Measurements from ENCODE around the gene CASKIN2. TPM values are rescaled to one million over a fixed set of nuclear protein-coding genes. Genes with fewer than 3 reads are reported as not detected.

The CASKIN2 gene
- total and polyA plus RNA-seq, 2 donors, result 11.1 to 29.1 TPM

DNA sequence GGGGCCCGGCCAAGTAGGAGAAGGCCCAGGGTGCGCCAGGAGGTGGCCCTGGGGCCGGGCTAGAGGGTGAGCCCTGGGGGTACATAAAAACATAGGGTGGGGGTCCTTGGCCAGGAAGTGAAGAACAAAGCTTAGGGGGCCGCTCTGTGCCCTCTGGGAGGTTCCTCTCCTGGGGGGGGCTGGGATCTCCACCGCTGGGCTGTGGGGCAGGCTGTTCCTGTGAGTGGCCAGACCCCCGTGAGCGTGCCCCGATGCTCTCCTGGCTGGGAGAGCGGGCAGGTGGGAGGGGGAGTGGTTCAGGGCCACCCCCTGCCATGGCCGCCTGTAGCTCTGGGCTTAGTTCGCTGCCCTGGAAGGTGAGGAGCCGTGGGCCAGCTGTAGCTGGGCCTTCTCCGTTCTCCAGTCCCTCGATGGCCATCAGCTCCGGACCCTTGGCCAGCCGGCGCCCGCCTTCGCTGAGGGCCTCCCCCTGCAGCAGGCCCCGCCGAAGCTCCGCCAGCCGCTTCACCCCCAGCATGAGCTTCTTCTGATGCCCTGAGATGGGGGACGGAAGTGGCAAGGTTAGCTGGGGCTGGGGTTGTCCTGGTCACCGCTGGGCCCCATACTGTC is 12.5 kb downstream of the CASKIN2 start:
- WGBS, result 89% methylated on average over 25 of the region's 25 CpGs
- Histone ChIP-seq H3K4me1 (ENCODE audit: insufficient read depth) (no peaks in the 10 kb centered on the region), H3K27ac (ENCODE audit: low read depth) (no peak overlapping the region), H3K4me3 (ENCODE audit: low read depth, low read length) (no peak overlapping the region), H3K36me3 (ENCODE audit: insufficient read depth) (no peaks in the 10 kb centered on the region)
- DNase-seq (ENCODE audit: extremely low spot score), result no peak

DNA sequence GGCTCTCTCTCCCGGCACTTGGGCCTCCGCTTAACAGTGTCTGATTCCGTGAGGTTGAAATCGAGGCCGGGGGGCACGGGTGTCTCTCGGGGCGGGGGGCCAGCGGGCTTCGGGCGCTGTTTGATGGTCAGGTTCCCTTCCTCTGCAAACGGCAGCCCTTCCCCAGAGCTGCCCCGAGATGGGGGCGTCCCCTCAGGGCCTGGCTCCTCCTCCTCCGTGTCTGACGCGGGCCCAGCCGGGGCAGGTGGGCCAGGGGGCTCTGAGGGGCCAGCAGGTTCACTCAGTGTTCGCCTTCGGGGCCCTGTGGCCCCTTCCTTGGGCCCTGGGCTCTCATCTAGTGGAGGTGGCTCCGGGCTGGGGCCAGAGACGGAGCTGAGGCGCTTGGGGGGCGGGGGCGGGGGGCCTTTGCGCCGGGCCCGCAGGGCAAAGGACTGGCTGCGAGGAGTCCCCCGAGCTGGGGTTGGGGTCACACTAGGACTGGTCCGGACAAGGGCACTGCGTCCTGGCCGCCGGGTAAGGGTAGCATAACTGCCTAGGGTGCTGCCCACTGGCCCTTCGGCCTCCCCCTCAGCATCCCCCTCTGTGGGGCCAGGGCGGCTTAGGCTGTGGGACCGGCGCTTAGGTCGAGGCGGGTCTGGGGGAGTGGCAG is 13.1 kb downstream of the CASKIN2 start:
- Histone ChIP-seq H3K27ac (ENCODE audit: low read depth) (no peak overlapping the region), H3K4me3 (ENCODE audit: low read depth, low read length) (no peak overlapping the region), H3K36me3 (ENCODE audit: insufficient read depth) (no peaks in the 10 kb centered on the region), H3K4me1 (ENCODE audit: insufficient read depth) (no peaks in the 10 kb centered on the region)
- no peak for DNase-seq (ENCODE audit: extremely low spot score)
- 84% methylated on average over 40 of the region's 40 CpGs for WGBS

DNA sequence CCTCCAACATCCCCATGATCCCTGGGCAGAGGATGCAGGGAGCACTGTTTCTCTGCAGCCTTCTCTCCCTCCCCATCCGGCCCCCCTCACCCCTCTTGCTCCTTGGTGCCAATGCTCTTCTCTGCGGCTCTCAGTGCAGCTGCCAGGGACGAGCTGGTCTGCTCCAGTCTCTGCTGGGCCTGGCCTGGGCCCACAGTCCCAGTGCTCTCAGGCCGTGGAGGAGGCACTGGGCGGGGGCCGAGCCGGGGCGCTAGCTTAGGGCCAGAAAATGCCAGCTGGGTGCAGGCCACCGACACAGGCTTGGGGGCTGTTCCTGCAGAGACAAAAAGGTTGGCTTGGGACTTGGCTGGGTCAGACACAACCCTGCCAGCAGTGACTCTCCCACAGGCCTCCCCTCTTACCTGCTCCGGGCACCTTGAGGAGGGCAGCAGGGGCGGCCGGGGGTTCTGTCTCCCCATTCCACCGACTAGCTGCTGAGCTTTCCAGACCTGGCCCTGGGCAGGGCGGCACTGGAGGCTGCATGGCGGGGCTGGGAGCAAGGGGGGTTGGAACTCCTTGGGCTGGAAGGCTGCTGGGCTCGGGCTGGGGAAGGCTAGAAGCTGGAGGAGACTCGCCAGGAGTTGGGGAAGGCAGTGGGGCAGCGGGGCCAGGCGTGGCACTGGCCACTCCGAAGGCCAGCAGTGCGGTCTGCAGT is 13.8 kb downstream of the CASKIN2 start:
- Histone ChIP-seq H3K4me3 (ENCODE audit: low read depth, low read length) (no peak overlapping the region), H3K27ac (ENCODE audit: low read depth) (no peak overlapping the region), H3K36me3 (ENCODE audit: insufficient read depth) (peaks cover 4% of the 10 kb centered on the region), H3K4me1 (ENCODE audit: insufficient read depth) (no peaks in the 10 kb centered on the region)
- DNase-seq (ENCODE audit: extremely low spot score), result no peak
- WGBS, result 73% methylated on average over 21 of the region's 21 CpGs

DNA sequence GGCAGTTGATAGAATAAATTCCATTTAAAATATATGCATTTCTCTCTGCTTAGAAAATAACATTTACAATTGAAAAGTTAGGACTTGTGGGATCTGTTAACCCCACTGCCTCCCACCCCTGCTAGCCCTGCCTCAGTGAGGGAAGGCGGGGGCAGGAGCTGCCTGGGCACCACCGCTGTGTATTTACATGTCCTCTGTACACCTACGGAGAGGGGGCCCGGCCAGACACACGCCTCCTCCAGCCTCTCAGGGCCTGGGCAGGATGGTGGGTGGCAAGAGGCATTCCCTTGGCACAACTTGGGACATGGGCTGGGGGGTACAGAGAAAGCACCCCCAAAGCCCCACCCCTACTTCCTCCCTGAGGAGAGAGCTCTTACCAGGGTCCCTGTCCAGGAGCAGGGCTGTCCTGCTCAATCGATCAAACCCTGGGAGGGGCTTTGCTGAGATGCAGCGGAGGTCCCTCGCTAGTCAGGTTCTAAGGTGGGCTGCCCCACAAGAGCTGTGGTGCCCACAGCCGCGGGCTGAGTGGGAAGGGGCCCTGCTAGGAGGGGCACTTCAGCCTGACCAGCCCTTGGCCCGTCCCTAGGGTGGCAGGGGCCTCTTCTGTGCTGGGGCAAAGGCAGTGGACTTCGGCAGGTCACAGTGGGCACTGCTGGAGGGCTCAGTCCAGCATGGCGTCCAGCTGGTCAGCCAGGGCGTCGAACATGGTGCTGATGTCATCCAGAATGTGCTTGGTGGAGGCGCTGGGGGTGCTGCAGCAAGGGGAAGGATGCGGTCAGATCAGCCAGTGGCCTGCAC is 14.7 kb downstream of the CASKIN2 start:
- Histone ChIP-seq H3K36me3 (ENCODE audit: insufficient read depth) (peaks cover 4% of the 10 kb centered on the region), H3K4me3 (ENCODE audit: low read depth, low read length) (no peak overlapping the region), H3K4me1 (ENCODE audit: insufficient read depth) (no peaks in the 10 kb centered on the region), H3K27ac (ENCODE audit: low read depth) (no peak overlapping the region)
- WGBS, result 88% methylated on average over 17 of the region's 17 CpGs
- no peak for DNase-seq (ENCODE audit: extremely low spot score)

DNA sequence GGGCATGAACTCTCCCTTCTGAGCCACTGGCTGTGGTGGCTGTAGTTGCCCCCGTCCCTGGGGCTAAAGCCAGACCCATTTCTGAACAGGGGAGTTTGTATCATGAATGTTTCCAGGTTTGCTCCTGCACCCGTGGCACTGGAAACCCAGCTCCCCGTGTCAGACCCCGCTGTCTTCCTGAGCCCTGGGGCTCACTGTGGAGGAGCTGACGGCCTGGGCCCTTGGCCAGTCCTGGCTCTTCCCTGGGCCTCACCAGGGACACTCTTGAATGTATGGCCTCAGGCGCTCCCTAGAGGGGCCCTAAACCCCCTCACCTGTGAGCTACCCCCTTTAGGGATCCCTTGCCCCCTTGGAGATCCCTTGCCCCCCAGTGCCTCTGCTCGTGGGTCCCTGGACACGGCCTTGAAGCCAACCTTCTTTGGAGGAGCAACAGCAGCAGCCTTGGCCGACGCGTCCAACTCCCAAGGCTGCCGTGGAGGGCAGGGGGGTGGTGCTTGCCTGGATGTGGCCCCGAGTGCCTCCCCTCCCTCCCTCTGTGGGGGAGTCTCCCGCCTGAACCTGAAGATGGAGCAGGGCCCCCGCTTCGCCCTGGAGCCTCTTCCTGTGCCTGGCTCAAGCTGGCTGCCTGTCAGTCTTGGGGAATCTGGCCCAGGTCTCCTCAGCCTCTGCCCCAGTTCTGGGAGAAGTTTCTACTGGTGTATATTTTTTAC is 15.9 kb downstream of the CASKIN2 start:
- H3K4me3 ChIP-seq (ENCODE audit: low read depth, low read length), result no peak overlapping the region
- H3K4me1 ChIP-seq (ENCODE audit: insufficient read depth), result no peaks in the 10 kb centered on the region
- H3K27ac ChIP-seq (ENCODE audit: low read depth), result no peak overlapping the region
- peaks cover 4% of the 10 kb centered on the region for H3K36me3 ChIP-seq (ENCODE audit: insufficient read depth)
- 53% methylated on average over 16 of the region's 16 CpGs for WGBS
- no peak for DNase-seq (ENCODE audit: extremely low spot score)

DNA sequence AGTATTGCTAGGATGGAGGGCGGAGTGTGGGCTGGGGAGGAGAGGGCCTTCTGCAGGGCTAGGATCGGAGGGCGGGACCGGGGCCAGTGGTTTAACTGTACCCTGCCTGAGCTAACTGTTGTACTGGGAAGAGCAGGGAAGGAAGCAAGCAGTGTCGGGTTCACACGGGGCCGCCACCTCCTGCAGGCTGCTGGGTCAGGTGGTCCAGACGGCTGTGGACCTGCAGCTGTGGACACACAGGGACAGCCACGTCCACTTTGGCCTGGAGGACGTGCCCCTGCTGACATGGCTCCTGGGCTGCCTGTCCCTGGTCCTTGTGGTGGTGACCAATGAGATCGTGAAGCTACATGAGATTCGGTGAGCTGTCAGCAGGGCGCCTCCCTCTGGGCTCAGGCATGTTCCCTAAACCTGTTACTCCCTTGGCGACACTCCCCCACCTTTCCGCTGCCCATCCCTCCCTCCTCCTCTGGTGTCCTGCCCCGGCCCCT is 16.6 kb downstream of the CASKIN2 start:
- Histone ChIP-seq H3K36me3 (ENCODE audit: insufficient read depth) (peaks cover 4% of the 10 kb centered on the region), H3K4me3 (ENCODE audit: low read depth, low read length) (no peak overlapping the region), H3K4me1 (ENCODE audit: insufficient read depth) (no peaks in the 10 kb centered on the region), H3K27ac (ENCODE audit: low read depth) (no peak overlapping the region)
- WGBS, result 55% methylated on average over 16 of the region's 16 CpGs
- no peak for DNase-seq (ENCODE audit: extremely low spot score)

DNA sequence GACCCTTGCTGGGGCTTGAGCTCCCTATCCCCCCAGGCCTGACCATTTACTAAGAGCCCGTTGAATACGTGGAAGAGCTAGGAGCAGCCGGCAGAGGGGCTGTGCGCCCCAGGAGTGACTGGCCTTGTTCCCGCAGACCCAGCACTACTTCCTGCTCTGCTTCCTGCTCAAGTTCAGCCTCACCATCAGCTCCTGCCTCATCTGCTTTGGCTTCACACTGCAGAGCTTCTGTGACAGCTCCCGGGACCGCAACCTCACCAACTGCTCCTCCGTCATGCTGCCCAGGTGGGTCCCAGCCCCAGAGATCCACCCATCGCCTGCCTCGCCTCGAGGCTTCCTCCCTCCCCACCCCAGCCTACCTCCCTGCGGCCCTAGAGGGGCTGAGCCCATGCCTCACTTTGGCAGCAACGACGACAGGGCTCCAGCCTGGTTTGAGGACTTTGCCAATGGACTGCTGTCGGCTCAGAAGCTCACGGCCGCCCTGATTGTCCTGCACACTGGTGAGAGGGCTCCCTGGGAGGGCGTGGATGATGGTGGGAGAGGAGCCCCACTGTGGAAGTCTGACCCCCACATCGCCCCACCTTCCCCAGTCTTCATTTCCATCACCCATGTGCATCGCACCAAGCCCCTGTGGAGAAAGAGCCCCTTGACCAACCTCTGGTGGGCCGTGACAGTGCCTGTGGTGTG is 17.2 kb downstream of the CASKIN2 start:
- DNase-seq (ENCODE audit: extremely low spot score), result no peak
- Histone ChIP-seq H3K27ac (ENCODE audit: low read depth) (no peak overlapping the region), H3K4me3 (ENCODE audit: low read depth, low read length) (no peak overlapping the region), H3K4me1 (ENCODE audit: insufficient read depth) (no peaks in the 10 kb centered on the region), H3K36me3 (ENCODE audit: insufficient read depth) (peaks cover 4% of the 10 kb centered on the region)
- WGBS, result 81% methylated on average over 21 of the region's 21 CpGs

DNA sequence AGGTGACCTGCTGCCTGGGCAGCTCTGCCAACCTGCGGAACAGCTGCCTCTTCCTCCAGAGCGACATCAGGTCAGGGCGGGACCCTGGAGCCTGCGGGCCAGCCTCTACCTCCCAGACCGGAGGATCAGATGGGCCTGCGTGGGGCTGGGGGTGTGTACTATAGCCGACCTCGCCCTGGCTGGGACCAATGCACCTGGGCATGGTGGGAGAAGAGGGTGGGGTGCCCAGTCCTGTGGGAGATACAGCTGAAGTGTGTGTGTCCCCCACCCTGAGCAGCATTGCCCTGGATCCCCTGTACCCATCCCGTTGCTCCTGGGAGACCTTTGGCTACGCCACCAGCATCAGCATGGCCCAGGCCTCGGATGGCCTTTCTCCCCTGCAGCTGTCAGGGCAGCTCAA is 19.3 kb downstream of the CASKIN2 start:
- Histone ChIP-seq H3K4me1 (ENCODE audit: insufficient read depth) (no peaks in the 10 kb centered on the region), H3K36me3 (ENCODE audit: insufficient read depth) (peaks cover 6% of the 10 kb centered on the region), H3K4me3 (ENCODE audit: low read depth, low read length) (no peak overlapping the region), H3K27ac (ENCODE audit: low read depth) (no peak overlapping the region)
- DNase-seq (ENCODE audit: extremely low spot score), result no peak
- WGBS, result 95% methylated on average over 11 of the region's 11 CpGs

DNA sequence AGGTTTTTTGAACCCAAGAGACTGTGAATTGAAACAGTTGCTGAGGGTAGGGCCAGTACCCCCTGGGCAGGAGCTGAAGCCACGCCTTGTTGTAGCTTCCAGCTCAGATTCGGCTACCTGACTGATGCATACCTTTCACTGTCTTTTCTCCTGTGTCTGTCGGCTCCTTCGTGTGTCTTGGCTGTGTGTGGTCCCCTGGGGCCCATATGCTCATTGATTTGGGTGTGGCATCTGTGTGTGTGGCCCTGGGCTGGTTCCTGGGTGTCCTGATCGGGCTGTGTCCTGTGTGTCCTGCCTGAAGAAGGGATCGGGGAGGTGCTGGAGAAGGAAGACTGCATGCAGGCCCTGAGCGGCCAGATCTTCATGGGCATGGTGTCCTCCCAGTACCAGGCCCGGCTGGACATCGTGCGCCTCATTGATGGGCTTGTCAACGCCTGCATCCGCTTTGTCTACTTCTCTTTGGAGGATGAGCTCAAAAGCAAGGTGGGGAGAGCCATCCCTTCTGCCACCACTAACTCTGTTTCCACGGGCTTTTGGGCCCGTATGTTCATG is 20.9 kb downstream of the CASKIN2 start:
- Histone ChIP-seq H3K36me3 (ENCODE audit: insufficient read depth) (peaks cover 6% of the 10 kb centered on the region), H3K27ac (ENCODE audit: low read depth) (no peak overlapping the region), H3K4me3 (ENCODE audit: low read depth, low read length) (no peak overlapping the region), H3K4me1 (ENCODE audit: insufficient read depth) (no peaks in the 10 kb centered on the region)
- WGBS, result 89% methylated on average over 14 of the region's 14 CpGs
- DNase-seq (ENCODE audit: extremely low spot score), result no peak

DNA sequence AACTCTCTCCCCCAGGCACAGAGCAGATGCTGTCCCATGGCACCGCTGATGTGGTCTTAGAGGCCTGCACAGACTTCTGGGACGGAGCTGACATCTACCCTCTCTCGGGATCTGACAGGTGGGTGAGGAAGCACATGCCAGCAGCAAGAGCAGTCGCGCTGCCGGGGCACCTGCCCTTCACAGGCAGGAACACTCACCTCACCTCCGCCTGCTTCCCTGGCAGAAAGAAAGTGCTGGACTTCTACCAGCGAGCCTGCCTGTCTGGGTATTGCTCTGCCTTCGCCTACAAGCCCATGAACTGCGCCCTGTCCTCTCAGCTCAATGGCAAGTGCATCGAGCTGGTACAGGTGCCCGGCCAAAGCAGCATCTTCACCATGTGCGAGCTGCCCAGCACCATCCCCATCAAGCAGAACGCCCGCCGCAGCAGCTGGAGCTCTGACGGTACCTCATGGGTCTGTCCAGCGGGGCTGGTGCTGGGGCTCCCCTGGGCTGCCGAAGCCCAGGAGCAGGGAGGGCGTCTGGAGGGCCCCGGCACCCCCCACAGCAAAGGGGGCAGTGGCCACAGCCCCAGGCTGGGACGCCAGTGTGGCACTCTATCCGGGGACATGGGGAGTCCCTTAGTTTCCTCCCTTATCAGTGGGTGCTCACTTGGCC is 21.7 kb downstream of the CASKIN2 start:
- no peak overlapping the region for H3K27ac ChIP-seq (ENCODE audit: low read depth)
- 95% methylated on average over 23 of the region's 23 CpGs for WGBS
- no peak overlapping the region for H3K4me3 ChIP-seq (ENCODE audit: low read depth, low read length)
- H3K36me3 ChIP-seq (ENCODE audit: insufficient read depth), result peaks cover 6% of the 10 kb centered on the region
- DNase-seq (ENCODE audit: extremely low spot score), result no peak
- no peaks in the 10 kb centered on the region for H3K4me1 ChIP-seq (ENCODE audit: insufficient read depth)

DNA sequence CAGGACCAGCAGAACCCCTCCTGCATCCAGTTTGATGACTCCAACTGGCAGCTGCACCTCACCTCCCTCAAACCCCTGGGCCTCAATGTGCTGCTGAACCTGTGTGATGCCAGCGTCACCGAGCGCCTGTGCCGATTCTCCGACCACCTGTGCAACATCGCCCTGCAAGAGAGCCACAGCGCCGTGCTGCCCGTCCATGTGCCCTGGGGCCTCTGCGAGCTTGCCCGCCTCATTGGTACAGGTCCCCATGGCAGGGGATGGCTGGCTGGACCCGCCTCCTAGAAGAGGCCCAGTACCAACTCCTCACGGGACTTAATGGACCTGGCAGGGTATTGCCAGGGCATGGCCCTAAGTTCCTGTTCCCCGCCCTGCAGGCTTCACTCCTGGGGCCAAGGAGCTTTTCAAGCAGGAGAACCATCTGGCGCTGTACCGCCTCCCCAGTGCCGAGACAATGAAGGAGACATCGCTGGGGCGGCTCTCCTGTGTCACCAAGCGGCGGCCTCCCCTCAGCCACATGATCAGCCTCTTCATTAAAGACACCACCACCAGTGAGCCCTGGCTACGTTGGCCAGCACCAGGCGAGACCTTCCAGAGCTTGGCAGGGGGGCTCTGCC is 22.7 kb downstream of the CASKIN2 start:
- no peak for DNase-seq (ENCODE audit: extremely low spot score)
- WGBS, result 91% methylated on average over 23 of the region's 23 CpGs
- Histone ChIP-seq H3K36me3 (ENCODE audit: insufficient read depth) (peaks cover 6% of the 10 kb centered on the region), H3K4me3 (ENCODE audit: low read depth, low read length) (no peak overlapping the region), H3K27ac (ENCODE audit: low read depth) (no peak overlapping the region), H3K4me1 (ENCODE audit: insufficient read depth) (no peaks in the 10 kb centered on the region)

DNA sequence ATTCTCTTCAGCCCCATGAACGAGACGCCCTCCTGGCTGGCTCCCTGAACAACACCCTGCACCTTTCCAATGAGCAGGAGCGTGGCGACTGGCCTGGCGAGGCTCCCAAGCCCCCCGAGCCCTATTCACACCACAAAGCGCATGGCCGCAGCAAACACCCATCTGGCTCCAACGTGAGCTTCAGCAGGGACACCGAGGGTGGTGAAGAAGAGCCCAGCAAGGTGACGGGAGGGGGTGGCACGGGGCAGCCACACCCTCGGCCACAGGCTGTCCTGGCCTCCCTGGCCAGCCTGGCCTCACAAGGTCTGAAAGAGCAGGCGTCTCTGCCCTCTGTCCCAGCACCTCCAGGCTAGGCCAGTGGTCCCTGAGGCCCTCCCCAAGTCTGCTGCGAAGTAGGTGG is 23.7 kb downstream of the CASKIN2 start:
- no peaks in the 10 kb centered on the region for H3K4me1 ChIP-seq (ENCODE audit: insufficient read depth)
- DNase-seq (ENCODE audit: extremely low spot score), result no peak
- no peak overlapping the region for H3K27ac ChIP-seq (ENCODE audit: low read depth)
- peaks cover 4% of the 10 kb centered on the region for H3K36me3 ChIP-seq (ENCODE audit: insufficient read depth)
- H3K4me3 ChIP-seq (ENCODE audit: low read depth, low read length), result no peak overlapping the region
- 91% methylated on average over 15 of the region's 15 CpGs for WGBS
